Lower leg skin (tissue), 3 donors: Measurements from ENCODE around the gene P2RY11.

Experiments used
- POLR2A ChIP-seq, 2 donors: fragments of 450-650 bp; IDR thresholded peaks; one replicate each; pipeline ENCODE4 v1.6.1; 2016 to 2017; ENCODE audit warnings: antibody characterized with exemption in 2 of 2, mild to moderate bottlenecking in 1 of 2, moderate library complexity in 1 of 2
- TF ChIP-seq, protein P1 (sequence below), 3 donors: fragments of 450-650 bp; IDR thresholded peaks; one replicate each; pipeline ENCODE4 v1.5.1; 2016; ENCODE audit warnings: antibody characterized with exemption in 3 of 3, mild to moderate bottlenecking in 3 of 3, moderate library complexity in 2 of 3

DNA sequence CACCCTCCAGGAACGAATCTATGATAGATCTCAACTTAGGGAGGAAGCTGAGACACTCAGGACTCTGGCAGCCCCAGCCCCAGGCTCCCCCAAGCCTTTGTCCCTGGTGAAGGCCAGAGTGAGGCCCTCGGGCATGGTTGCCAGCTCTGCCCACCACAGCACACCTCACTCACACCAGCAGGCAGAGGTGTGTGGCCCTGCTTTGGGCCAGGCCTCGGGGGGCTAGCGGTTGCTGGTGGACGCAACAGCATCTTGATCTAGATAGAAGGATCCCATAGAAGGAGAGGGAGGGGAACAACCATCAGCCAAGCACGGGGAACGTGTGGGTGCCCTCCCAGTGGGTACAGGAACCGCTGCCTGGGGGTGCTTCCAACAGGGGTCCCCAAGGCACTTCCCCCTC lies 46.6 kb downstream of the P2RY11 start:
- no peak for TF ChIP-seq POLR2A (IDR thresholded peaks at IDR 0.05)
- TF ChIP-seq, protein P1, sequence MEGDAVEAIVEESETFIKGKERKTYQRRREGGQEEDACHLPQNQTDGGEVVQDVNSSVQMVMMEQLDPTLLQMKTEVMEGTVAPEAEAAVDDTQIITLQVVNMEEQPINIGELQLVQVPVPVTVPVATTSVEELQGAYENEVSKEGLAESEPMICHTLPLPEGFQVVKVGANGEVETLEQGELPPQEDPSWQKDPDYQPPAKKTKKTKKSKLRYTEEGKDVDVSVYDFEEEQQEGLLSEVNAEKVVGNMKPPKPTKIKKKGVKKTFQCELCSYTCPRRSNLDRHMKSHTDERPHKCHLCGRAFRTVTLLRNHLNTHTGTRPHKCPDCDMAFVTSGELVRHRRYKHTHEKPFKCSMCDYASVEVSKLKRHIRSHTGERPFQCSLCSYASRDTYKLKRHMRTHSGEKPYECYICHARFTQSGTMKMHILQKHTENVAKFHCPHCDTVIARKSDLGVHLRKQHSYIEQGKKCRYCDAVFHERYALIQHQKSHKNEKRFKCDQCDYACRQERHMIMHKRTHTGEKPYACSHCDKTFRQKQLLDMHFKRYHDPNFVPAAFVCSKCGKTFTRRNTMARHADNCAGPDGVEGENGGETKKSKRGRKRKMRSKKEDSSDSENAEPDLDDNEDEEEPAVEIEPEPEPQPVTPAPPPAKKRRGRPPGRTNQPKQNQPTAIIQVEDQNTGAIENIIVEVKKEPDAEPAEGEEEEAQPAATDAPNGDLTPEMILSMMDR (IDR thresholded peaks at IDR 0.05) = no peak
